Stimulated activated CD4-positive, alpha-beta T cell treated with anti-CD3 and anti-CD28 coated beads, Interleukin-4, amount 100 ng/mL, for 4 hours (primary cell): ENCODE measurements around the gene PLA2G2C.
"Not testable (repeated sequence)": the region's sequence is repeated elsewhere in the genome, so short reads cannot be mapped to it uniquely, and the experiment has no call there.

Source experiments
- DNase-seq, 2 experiments: peaks; one replicate each; pipeline ENCODE4 v3.0.0-alpha.2; 2020

Gene PLA2G2C

DNA sequence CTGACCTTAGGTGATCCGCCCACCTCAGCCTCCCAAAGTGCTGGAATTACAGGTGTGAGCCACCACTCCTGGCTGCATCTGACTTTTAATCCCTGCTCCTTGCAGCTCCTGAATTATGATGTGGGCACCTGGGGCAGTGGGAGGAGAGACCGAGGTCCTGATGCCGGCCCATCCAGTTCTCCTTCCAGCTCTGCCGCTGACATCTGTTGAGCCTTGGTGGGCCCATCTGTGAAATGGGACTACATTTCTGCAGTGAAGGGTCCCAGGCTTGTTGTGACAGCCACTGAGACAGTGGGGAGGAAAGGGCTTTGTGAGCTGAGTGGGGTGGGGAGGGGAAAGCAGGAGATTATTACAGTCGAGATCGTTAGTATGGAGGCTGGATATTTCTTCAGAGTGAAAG, 35.3 kb downstream of the PLA2G2C start:
- no peak for DNase-seq

DNA sequence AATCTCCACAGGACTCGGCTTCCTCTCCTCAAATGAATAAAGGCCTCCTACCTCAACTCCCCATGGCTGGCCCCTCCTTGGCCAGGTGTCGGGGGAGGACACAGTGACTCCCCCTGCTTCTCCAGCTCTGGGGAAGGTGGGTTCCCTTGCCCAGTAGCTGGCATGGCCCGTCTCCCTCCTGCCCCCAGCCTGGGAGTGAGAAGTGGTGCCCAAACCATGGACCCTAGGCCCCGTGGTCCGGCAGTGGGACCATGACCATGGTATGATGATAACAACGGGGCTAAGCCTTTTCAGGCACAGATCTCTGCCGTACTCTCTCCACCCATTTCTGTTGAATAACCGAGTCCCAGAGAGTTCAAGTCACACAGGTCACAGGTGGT, 36.0 kb downstream of the PLA2G2C start:
- DNase-seq: no peak

GRCh38 chr1:20149601-20150325, 36.6 kb downstream of the PLA2G2C start:
- DNase-seq: no peak

GRCh38 chr1:20148571-20149500, 37.5 kb downstream of the PLA2G2C start:
- DNase-seq: no peak

GRCh38 chr1:20147846-20148570, 38.3 kb downstream of the PLA2G2C start:
- DNase-seq: no peak

DNA sequence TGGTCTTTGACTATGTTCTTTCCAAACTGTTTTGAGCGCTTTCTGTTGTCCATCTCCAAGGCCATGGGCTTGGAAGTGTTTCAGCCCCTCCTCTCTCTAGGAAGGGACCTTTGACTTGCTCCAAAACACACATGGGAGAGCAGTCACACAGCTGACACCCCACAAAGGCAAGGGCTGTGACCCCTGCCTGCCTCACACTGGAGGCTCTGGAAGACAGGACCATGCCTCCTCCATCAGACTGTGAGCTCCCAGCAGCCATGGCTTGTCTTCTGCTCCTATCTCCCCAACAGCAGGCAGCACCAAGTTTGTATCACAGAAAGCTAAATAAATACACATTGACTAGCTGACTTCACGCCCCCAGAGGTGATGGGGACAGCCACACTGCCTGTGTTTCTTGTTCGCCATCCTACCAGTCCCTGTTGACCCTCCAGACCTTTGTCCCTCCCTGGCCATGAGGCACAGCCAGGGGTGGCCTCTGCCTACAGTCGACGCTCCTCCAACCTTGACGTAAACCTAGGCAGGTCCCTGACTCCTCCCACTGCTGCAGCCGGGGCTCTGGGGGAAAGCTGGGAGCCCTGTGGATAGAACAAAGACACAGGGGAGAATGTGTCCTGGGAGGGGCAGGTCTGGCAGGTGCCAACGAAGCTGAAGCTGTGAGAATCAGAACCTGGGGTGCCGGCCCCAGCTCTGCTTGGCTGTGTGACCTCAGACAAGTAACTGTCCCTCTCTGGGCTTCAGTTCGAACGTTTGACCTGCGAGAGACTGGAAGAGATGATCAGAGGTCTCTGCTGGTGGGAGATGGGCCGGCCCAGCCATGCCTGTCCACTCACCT, 42.4 kb downstream of the PLA2G2C start:
- DNase-seq: no peak

DNA sequence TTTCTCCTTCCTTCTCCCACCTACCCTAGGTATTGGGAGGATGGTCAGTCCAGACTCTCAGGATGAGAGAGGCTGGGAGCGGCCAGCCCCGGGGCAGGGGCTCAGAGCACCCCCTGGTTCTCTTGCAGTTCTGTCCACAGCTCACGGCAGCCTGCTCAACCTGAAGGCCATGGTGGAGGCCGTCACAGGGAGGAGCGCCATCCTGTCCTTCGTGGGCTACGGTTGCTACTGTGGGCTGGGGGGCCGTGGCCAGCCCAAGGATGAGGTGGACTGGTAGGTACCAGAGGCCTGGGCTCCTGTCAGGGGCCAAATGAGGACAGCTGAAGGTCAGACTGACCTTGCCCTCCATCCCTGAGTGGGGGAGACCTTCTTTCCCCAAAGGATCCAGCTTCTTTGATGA, 43.0 kb downstream of the PLA2G2C start:
- DNase-seq: no peak

GRCh38 chr1:20142001-20142710, 44.2 kb downstream of the PLA2G2C start:
- DNase-seq: no peak

DNA sequence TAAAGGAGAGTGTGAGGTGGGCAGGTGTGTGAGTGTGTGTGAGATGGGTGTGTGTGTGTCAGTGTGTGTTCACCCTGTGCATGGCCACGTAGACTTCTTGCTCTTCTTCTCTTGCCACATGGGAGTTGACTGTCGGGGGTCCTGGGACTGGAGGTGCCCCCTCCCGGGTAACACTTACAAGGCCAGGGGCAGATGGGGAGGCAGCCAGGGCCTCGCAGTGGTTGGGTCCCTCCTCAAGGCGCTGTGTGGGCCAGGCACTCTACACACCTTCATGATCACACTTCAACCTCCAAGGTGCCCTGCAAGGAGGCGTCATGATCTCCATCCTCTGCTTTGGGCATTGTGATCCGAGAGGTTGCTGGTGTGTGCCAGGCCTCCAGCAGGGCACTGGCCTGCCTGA, 44.9 kb downstream of the PLA2G2C start:
- no peak for DNase-seq

DNA sequence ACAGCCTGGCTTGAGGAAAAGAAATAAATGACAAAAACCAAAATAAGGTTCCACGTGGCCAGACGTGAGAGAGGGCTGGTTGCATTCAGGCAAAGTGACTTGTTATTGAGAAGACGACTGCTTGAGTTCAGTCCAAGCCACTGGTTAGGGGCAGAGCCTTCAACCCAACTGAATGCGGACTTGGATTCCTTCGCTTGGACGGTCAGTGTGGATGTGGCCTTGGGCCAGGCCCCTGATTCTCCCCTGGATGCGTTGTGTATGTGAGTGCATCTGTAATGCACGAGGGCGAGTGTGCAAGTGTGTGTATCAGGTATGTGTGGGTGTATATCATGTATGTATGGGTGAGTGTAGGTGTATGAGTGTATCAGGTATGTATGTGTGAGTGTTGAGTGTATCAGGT, 45.3 kb downstream of the PLA2G2C start:
- no peak for DNase-seq

DNA sequence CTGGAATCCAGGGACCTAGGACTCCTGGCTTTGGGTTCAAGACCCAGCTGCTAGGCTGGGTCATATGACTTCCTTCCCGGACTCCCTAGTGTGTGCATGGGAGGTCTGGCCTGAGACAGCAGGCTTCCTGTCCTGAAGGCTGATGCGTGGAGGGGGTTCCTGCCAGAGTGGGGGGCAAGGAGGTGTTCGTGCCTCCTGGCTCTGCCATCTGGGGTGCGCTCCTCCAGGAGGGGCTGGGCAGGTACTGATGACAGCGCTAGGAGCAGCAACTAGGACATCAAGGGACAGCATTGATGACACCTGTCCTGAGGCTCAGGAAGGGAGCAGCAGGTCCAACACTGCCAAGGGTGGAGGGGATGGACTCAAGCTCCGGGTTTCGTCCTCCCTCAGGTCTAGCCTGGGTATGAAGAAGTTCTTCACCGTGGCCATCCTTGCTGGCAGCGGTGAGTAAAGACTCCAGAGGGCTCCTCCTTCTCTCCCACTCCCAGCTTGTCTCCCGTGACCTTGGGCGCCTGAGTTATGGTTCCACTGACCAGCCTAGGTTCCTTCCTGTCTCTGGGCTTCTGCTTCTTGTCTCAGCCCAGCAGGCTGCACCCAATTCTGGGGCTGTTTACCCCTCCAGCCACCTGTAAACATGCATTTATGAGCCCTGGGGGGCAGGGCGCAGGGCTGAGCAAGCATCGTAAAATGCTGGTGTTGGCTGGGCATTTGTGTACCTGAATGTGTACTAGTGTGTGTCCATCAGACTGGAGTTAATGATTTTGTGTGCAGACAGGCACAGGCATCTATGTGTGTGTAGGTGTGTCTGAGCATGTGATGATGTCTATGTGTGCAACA, 46.3 kb downstream of the PLA2G2C start:
- DNase-seq: no peak

- no peak for DNase-seq
Observed at GRCh38 chr1:20138961-20139550, 47.3 kb downstream of the PLA2G2C start, which contains the start of gene PLA2G2F. Gene PLA2G2F (plus strand): TSS chr1:20139323. CDS start chr1:20139428, 105 bp downstream.

- no peak for DNase-seq
Observed at GRCh38 chr1:20138346-20138745, 48.0 kb downstream of the PLA2G2C start.

GRCh38 chr1:20137604-20138003, 48.7 kb downstream of the PLA2G2C start:
- no peak for DNase-seq

DNA sequence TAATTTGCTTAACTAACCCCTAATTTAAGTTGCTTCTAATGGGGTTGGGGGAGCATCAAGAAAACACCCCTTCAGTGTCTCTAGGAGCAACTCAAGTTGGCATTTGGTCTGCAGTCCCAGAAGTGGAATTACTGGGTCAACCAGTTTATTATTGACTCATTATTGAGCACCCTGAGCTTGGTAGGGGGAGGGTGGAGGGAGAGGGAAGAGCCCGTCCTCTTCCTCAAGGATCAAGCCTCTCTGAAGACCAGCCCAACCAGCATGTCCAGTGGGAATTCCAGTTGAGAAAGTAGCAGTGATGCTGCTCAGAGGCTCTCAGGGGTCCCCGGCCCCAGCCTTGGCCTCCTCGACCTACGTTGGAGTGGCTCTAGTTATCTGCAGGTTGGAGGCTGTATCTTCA, 49.3 kb downstream of the PLA2G2C start:
- DNase-seq: no peak

GRCh38 chr1:20136249-20136648, 50.1 kb downstream of the PLA2G2C start:
- no peak for DNase-seq

GRCh38 chr1:20134995-20135394, 51.3 kb downstream of the PLA2G2C start:
- DNase-seq: no peak

GRCh38 chr1:20130518-20130917, 55.8 kb downstream of the PLA2G2C start:
- not testable (repeated sequence) for DNase-seq

- DNase-seq: no peak
Observed at GRCh38 chr1:20126806-20127440, 59.4 kb downstream of the PLA2G2C start.
